C4-2B (cell line): ENCODE data around the gene ARRDC5.

Source experiments
- H3K27ac ChIP-seq: fragments of 450-650 bp; 2 replicates; pipeline ENCODE4 v1.5.1; 2017
- CTCF ChIP-seq: fragments of 450-650 bp; conservative IDR thresholded peaks from 2 replicates; pipeline ENCODE4 v1.5.1; 2017; ENCODE audit warnings: mild to moderate bottlenecking
- ZFX ChIP-seq: fragments of 450-650 bp; IDR thresholded peaks from 2 replicates; pipeline ENCODE4 v1.6.1; 2017

The ARRDC5 gene

DNA sequence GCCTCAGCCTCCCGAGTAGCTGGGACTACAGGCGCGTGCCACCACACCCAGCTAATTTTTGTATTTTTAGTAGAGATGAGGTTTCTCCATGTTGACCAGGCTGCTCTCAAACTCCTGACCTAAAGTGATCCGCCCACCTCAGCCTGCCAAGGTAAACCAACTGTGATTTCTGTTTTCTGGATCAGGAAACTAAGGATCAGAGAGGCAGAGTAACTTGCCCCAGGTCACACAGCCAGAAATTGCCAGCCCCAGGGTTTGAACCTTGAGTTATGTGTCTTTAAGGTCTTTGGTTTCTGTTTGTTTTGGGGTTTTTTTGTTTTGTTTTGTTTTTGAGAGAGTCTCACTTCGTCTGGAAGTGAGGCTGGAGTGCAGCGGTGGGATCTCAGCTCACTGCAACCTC, 31.0 kb downstream of the ARRDC5 start:
- no peak overlapping the region for H3K27ac ChIP-seq
- TF ChIP-seq ZFX (no peak), CTCF (no peak)

GRCh38 chr19:4870025-4870700, 32.5 kb downstream of the ARRDC5 start:
- TF ChIP-seq CTCF: no peak
- no peak for TF ChIP-seq ZFX
- H3K27ac ChIP-seq: no peak overlapping the region

- peak overlapping the region; percentile 77 for H3K27ac ChIP-seq
Measured at GRCh38 chr19:4868286-4868834, 34.3 kb downstream of the ARRDC5 start.

GRCh38 chr19:4867534-4868285, 35.0 kb downstream of the ARRDC5 start, which contains the start of gene PLIN3:
Gene PLIN3, minus strand, starts transcription at chr19:4867667. Its CDS starts 6,273 bp downstream, at chr19:4861394.
- H3K27ac ChIP-seq: peak within 1 kb of the TSS; percentile 77
- no peak for TF ChIP-seq ZFX
- TF ChIP-seq CTCF: no peak

More at GRCh38 chr19:4868286-4868834, 34.3 kb downstream of the ARRDC5 start:
- TF ChIP-seq ZFX (no peak), CTCF (no peak)

GRCh38 chr19:4866595-4867424, 35.9 kb downstream of the ARRDC5 start:
- H3K27ac ChIP-seq: peak overlapping the region; percentile 77
- TF ChIP-seq CTCF (no peak), ZFX (no peak)

DNA sequence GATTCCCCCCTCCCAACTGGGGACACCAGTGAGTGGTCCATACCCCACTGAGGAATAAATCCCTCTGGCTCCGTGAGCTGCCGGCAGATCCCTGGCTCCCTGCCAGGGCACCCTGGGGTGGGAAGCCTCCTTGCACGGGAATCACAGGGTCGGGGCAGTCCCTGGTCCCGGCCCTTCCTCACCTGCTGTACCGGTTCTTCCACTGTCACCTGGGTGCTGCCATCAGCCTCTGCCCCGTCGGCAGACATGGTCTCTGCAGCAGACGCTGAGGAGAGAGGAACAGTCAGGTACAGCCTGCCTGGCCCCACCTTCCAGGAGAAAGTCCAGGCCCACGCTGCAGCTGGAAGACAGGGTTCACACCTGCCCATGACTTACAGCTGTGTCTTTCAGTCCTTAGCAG, 41.5 kb downstream of the ARRDC5 start:
- TF ChIP-seq CTCF: no peak
- H3K27ac ChIP-seq: peak overlapping the region; percentile 51
